ENCODE results near the gene TMEM8B.

- TF ChIP-seq CTCF (IDR thresholded peaks at IDR 0.05), result no peak
- TF ChIP-seq EZH2 (IDR thresholded peaks at IDR 0.05; ENCODE audit: borderline replicate concordance, insufficient read depth, low read depth, low read length, poor library complexity, severe bottlenecking), result no peak
Measured at GRCh38 chr9:35867538-35867937, 38.5 kb downstream of the TMEM8B start.
